Memory B cell (primary cell): Measurements from ENCODE around the gene PLEKHN1.
"Not testable (repeated sequence)": the region's sequence is repeated elsewhere in the genome, so short reads cannot be mapped to it uniquely, and the experiment has no call there.

Experiments
- ATAC-seq: fragments of 150-1000 bp; cut with Tn5 transposase; 2 replicates; pipeline ENCODE4 v1.10.0; 2021; ENCODE audit warnings: low read depth, mild to moderate bottlenecking, moderate library complexity
- DNase-seq, 2 donors: peaks; one replicate each; pipeline ENCODE4 v3.0.0; 2022; ENCODE audit warnings: low spot score in 2 of 2
- H3K27ac Mint-ChIP-seq: one replicate; pipeline ENCODE4 v1.8.0; 2022; ENCODE audit warnings: mild to moderate bottlenecking, moderate library complexity, mixed read lengths
- H3K27me3 Mint-ChIP-seq: one replicate; pipeline ENCODE4 v1.8.0; 2022; ENCODE audit warnings: mixed read lengths
- H3K36me3 Mint-ChIP-seq: one replicate; pipeline ENCODE4 v1.8.0; 2022; ENCODE audit warnings: mild to moderate bottlenecking, mixed read lengths
- H3K4me1 Mint-ChIP-seq: one replicate; pipeline ENCODE4 v1.8.0; 2022; ENCODE audit warnings: mixed read lengths
- H3K4me3 Mint-ChIP-seq: one replicate; pipeline ENCODE4 v1.8.0; 2022; ENCODE audit warnings: mild to moderate bottlenecking, moderate library complexity, mixed read lengths
- H3K9me3 Mint-ChIP-seq: one replicate; pipeline ENCODE4 v1.8.0; 2022; ENCODE audit warnings: mixed read lengths

Gene PLEKHN1

GRCh38 chr1:984476-984814, 18.2 kb downstream of the PLEKHN1 start:
- peaks cover 27% of the 10 kb centered on the region for H3K27me3 Mint-ChIP-seq
- H3K27ac Mint-ChIP-seq: no peak overlapping the region
- ATAC-seq (peak; percentile 41), DNase-seq (no peak)
- peaks cover 2% of the 10 kb centered on the region for H3K4me1 Mint-ChIP-seq
- H3K36me3 Mint-ChIP-seq: peaks cover 7% of the 10 kb centered on the region
- peaks cover 9% of the 10 kb centered on the region for H3K9me3 Mint-ChIP-seq
- no peak overlapping the region for H3K4me3 Mint-ChIP-seq

- H3K9me3 Mint-ChIP-seq: peaks cover 9% of the 10 kb centered on the region
- H3K36me3 Mint-ChIP-seq: peaks cover 7% of the 10 kb centered on the region
- H3K4me3 Mint-ChIP-seq: no peak overlapping the region
- H3K4me1 Mint-ChIP-seq: peaks cover 2% of the 10 kb centered on the region
- ATAC-seq (no peak), DNase-seq (no peak)
- peaks cover 31% of the 10 kb centered on the region for H3K27me3 Mint-ChIP-seq
- no peak overlapping the region for H3K27ac Mint-ChIP-seq
These were observed 18.8 kb downstream of the PLEKHN1 start for GRCh38 chr1:985126-985525.

- not testable (repeated sequence) for H3K4me3 Mint-ChIP-seq, DNase-seq, H3K4me1 Mint-ChIP-seq, H3K27ac Mint-ChIP-seq, H3K36me3 Mint-ChIP-seq, ATAC-seq
- H3K27me3 Mint-ChIP-seq: peaks cover 33% of the 10 kb centered on the region
- peaks cover 14% of the 10 kb centered on the region for H3K9me3 Mint-ChIP-seq
These were observed 21.8 kb downstream of the PLEKHN1 start for GRCh38 chr1:988061-988460.

- not testable (repeated sequence) for H3K27ac Mint-ChIP-seq, DNase-seq, H3K4me1 Mint-ChIP-seq, H3K4me3 Mint-ChIP-seq, H3K36me3 Mint-ChIP-seq
- Mint-ChIP-seq H3K27me3 (peaks cover 33% of the 10 kb centered on the region), H3K9me3 (peaks cover 14% of the 10 kb centered on the region)
- ATAC-seq: peak; percentile 21
These were observed 25.0 kb downstream of the PLEKHN1 start for GRCh38 chr1:991275-991674.

- no peak overlapping the region for H3K4me3 Mint-ChIP-seq
- DNase-seq: no peak
- no peak for ATAC-seq
- peaks cover 31% of the 10 kb centered on the region for H3K27me3 Mint-ChIP-seq
- peaks cover 8% of the 10 kb centered on the region for H3K4me1 Mint-ChIP-seq
- H3K27ac Mint-ChIP-seq: no peak overlapping the region
- H3K36me3 Mint-ChIP-seq: peaks cover 9% of the 10 kb centered on the region
- peaks cover 14% of the 10 kb centered on the region for H3K9me3 Mint-ChIP-seq
These were observed 25.6 kb downstream of the PLEKHN1 start for GRCh38 chr1:991895-992294.

- ATAC-seq: no peak
- H3K27me3 Mint-ChIP-seq: peaks cover 34% of the 10 kb centered on the region
- no peak for DNase-seq
- peaks cover 14% of the 10 kb centered on the region for H3K9me3 Mint-ChIP-seq
- no peak overlapping the region for H3K4me3 Mint-ChIP-seq
- H3K4me1 Mint-ChIP-seq: peaks cover 8% of the 10 kb centered on the region
- H3K27ac Mint-ChIP-seq: no peak overlapping the region
- peaks cover 9% of the 10 kb centered on the region for H3K36me3 Mint-ChIP-seq
These were observed 26.1 kb downstream of the PLEKHN1 start for GRCh38 chr1:992362-992761.

GRCh38 chr1:993379-993995, 27.2 kb downstream of the PLEKHN1 start:
- H3K4me1 Mint-ChIP-seq: peaks cover 8% of the 10 kb centered on the region
- peaks cover 7% of the 10 kb centered on the region for H3K36me3 Mint-ChIP-seq
- peaks cover 36% of the 10 kb centered on the region for H3K27me3 Mint-ChIP-seq
- peaks cover 12% of the 10 kb centered on the region for H3K9me3 Mint-ChIP-seq
- no peak overlapping the region for H3K4me3 Mint-ChIP-seq
- H3K27ac Mint-ChIP-seq: no peak overlapping the region
- ATAC-seq: no peak
- DNase-seq: no peak

- H3K36me3 Mint-ChIP-seq, H3K9me3 Mint-ChIP-seq, ATAC-seq, H3K4me3 Mint-ChIP-seq, H3K4me1 Mint-ChIP-seq, H3K27ac Mint-ChIP-seq, DNase-seq: not testable (repeated sequence)
- H3K27me3 Mint-ChIP-seq: peaks cover 30% of the 10 kb centered on the region
These were observed 28.3 kb downstream of the PLEKHN1 start for GRCh38 chr1:994546-994945.

GRCh38 chr1:995665-996633, 29.7 kb downstream of the PLEKHN1 start:
- H3K9me3 Mint-ChIP-seq: peaks cover 5% of the 10 kb centered on the region
- ATAC-seq (no peak), DNase-seq (no peak)
- peaks cover 28% of the 10 kb centered on the region for H3K27me3 Mint-ChIP-seq
- no peak overlapping the region for H3K4me3 Mint-ChIP-seq
- H3K4me1 Mint-ChIP-seq: peaks cover 10% of the 10 kb centered on the region
- H3K36me3 Mint-ChIP-seq: peaks cover 2% of the 10 kb centered on the region
- peak overlapping the region; percentile 28 for H3K27ac Mint-ChIP-seq

- peaks cover 7% of the 10 kb centered on the region for H3K4me1 Mint-ChIP-seq
- no peaks in the 10 kb centered on the region for H3K36me3 Mint-ChIP-seq
- no peak overlapping the region for H3K4me3 Mint-ChIP-seq
- peaks cover 2% of the 10 kb centered on the region for H3K9me3 Mint-ChIP-seq
- ATAC-seq (no peak), DNase-seq (no peak)
- peak overlapping the region; percentile 69 for H3K27ac Mint-ChIP-seq
- peaks cover 27% of the 10 kb centered on the region for H3K27me3 Mint-ChIP-seq
These were observed 30.8 kb downstream of the PLEKHN1 start for GRCh38 chr1:996851-997712.

- ATAC-seq (no peak), DNase-seq (no peak)
- Mint-ChIP-seq H3K27me3 (peaks cover 25% of the 10 kb centered on the region), H3K9me3 (no peaks in the 10 kb centered on the region), H3K4me3 (no peak overlapping the region), H3K27ac (peak overlapping the region; percentile 69), H3K4me1 (peaks cover 7% of the 10 kb centered on the region), H3K36me3 (no peaks in the 10 kb centered on the region)
These were observed 31.4 kb downstream of the PLEKHN1 start for GRCh38 chr1:997713-997992.

GRCh38 chr1:997993-998744, 31.9 kb downstream of the PLEKHN1 start:
- Mint-ChIP-seq H3K4me1 (peaks cover 7% of the 10 kb centered on the region), H3K36me3 (no peaks in the 10 kb centered on the region), H3K27me3 (peaks cover 26% of the 10 kb centered on the region), H3K4me3 (peak overlapping the region; percentile 43), H3K27ac (peak overlapping the region; percentile 38), H3K9me3 (no peaks in the 10 kb centered on the region)
- no peak for ATAC-seq
- DNase-seq: no peak

GRCh38 chr1:998745-998994, 32.4 kb downstream of the PLEKHN1 start:
- no peaks in the 10 kb centered on the region for H3K9me3 Mint-ChIP-seq
- ATAC-seq (no peak), DNase-seq (no peak)
- H3K36me3 Mint-ChIP-seq: no peaks in the 10 kb centered on the region
- H3K27me3 Mint-ChIP-seq: peaks cover 26% of the 10 kb centered on the region
- peak overlapping the region; percentile 38 for H3K27ac Mint-ChIP-seq
- H3K4me1 Mint-ChIP-seq: peaks cover 7% of the 10 kb centered on the region
- H3K4me3 Mint-ChIP-seq: no peak overlapping the region
